HepG2 (cell line): ENCODE data around the gene CNP. TPM values are rescaled to one million over a fixed set of nuclear protein-coding genes. Genes with fewer than 3 reads are reported as not detected.

Experiments
- BCLAF1 ChIP-seq: fragments of 450-650 bp; IDR thresholded peaks from 2 replicates; pipeline ENCODE4 v1.6.1; 2017; ENCODE audit warnings: mild to moderate bottlenecking
- ETS1 ChIP-seq: sonication (generic); formaldehyde crosslinking; IDR thresholded peaks from 2 replicates; pipeline ENCODE4 v1.4.0; 2020; ENCODE audit warnings: missing genetic modification reagents
- GMEB1 ChIP-seq: sonication (generic); formaldehyde crosslinking; IDR thresholded peaks from 2 replicates; pipeline ENCODE4 v1.5.1; 2020; ENCODE audit warnings: missing genetic modification reagents, mild to moderate bottlenecking, borderline replicate concordance
- GRHL1 ChIP-seq: sonication (generic); formaldehyde crosslinking; conservative IDR thresholded peaks from 2 replicates; pipeline ENCODE4 v1.8.0; 2022; ENCODE audit warnings: missing genetic modification reagents
- HNF4G ChIP-seq, 2 experiments: sonication (generic) in 1 of 2; formaldehyde crosslinking in 1 of 2; IDR thresholded peaks; 2 replicates each; pipeline versions ENCODE4 v1.4.0 to v1.6.1; 2011 to 2020; ENCODE audit warnings: borderline replicate concordance in 2 of 2, low read depth in 2 of 2, mild to moderate bottlenecking in 2 of 2, low read length in 1 of 2, missing genetic modification reagents in 1 of 2, moderate library complexity in 1 of 2
- HOXA7 ChIP-seq: sonication (generic); formaldehyde crosslinking; IDR thresholded peaks from 2 replicates; pipeline ENCODE4 v1.8.1; 2022; ENCODE audit warnings: mild to moderate bottlenecking, missing genetic modification reagents, moderate library complexity
- IRX3 ChIP-seq: sonication (generic); formaldehyde crosslinking; IDR thresholded peaks from 2 replicates; pipeline ENCODE4 v1.8.1; 2023; ENCODE audit warnings: mild to moderate bottlenecking, low read depth, missing genetic modification reagents, borderline replicate concordance
- JUNB ChIP-seq: sonication (generic); formaldehyde crosslinking; IDR thresholded peaks from 2 replicates; pipeline ENCODE4 v1.8.0; 2022; ENCODE audit warnings: missing genetic modification reagents, mild to moderate bottlenecking, borderline replicate concordance
- RBM22 ChIP-seq: fragments of 200-400 bp; formaldehyde crosslinking; optimal IDR thresholded peaks from 2 replicates; pipeline ENCODE3; 2017; ENCODE audit warnings: mild to moderate bottlenecking, low read length, moderate library complexity
- SMARCC2 ChIP-seq: fragments of 450-650 bp; IDR thresholded peaks from 2 replicates; pipeline ENCODE4 v1.6.1; 2017; ENCODE audit warnings: antibody characterized with exemption, mild to moderate bottlenecking
- ZBTB34 ChIP-seq: sonication (generic); formaldehyde crosslinking; IDR thresholded peaks from 2 replicates; pipeline ENCODE4 v1.8.0; 2022; ENCODE audit warnings: mild to moderate bottlenecking, missing genetic modification reagents
- ZMYM3 ChIP-seq: sonication (generic); formaldehyde crosslinking; IDR thresholded peaks from 2 replicates; pipeline ENCODE4 v1.5.1; 2020; ENCODE audit warnings: mild to moderate bottlenecking, missing genetic modification reagents
- ZNF331 ChIP-seq: sonication (generic); formaldehyde crosslinking; IDR thresholded peaks from 2 replicates; pipeline ENCODE4 v1.4.0; 2020; ENCODE audit warnings: missing genetic modification reagents
- ZNF33B ChIP-seq: sonication (generic); formaldehyde crosslinking; IDR thresholded peaks from 2 replicates; pipeline ENCODE4 v1.5.1; 2020; ENCODE audit warnings: mild to moderate bottlenecking, missing genetic modification reagents
- ZNF354B ChIP-seq: sonication (generic); formaldehyde crosslinking; IDR thresholded peaks from 2 replicates; pipeline ENCODE4 v1.8.0; 2022; ENCODE audit warnings: mild to moderate bottlenecking, missing genetic modification reagents
- ZNF468 ChIP-seq: sonication (generic); formaldehyde crosslinking; IDR thresholded peaks from 2 replicates; pipeline ENCODE4 v1.8.0; 2022; ENCODE audit warnings: mild to moderate bottlenecking, moderate library complexity, missing genetic modification reagents
- ZNF589 ChIP-seq: sonication (generic); formaldehyde crosslinking; conservative IDR thresholded peaks from 2 replicates; pipeline ENCODE4 v1.8.0; 2022; ENCODE audit warnings: mild to moderate bottlenecking, moderate library complexity, missing genetic modification reagents
- ZNF616 ChIP-seq: sonication (generic); formaldehyde crosslinking; IDR thresholded peaks from 2 replicates; pipeline ENCODE4 v1.5.0; 2020; ENCODE audit warnings: low read depth, mild to moderate bottlenecking, missing genetic modification reagents
- polyA plus RNA-seq, 8 experiments: library from polyadenylated mRNA; depleted of rRNA in 3 of 8; stranded (reverse) in 7 of 8; unstranded in 1 of 8; fragments of >200 nt; fragmentation: Illumina TruSeq in 4 of 8; extraction: Trizol in 4 of 8; gene quantifications; 2 replicates each; pipeline versions ENCODE4 v1.2.1 to v1.2.3, GENCODE V29; 2011 to 2016; ENCODE audit warnings: low read depth in 4 of 8, missing spikeins in 1 of 8, mixed read lengths in 1 of 8; ENCODE audit not compliant: insufficient read depth in 1 of 8
- total RNA-seq, 5 experiments: library from RNA; depleted of rRNA; stranded (reverse); fragments of >200 nt; fragmentation: Illumina TruSeq; extraction: Trizol; gene quantifications; 2 replicates each; pipeline ENCODE4 v1.2.3, GENCODE V29; 2016; ENCODE audit warnings: low read depth in 1 of 5

Gene CNP
- total and polyA plus RNA-seq, 2 of the 13 experiments (the other 11 are each of a cell fraction or from before 2014, with no cell fraction given): 97.2 to 161 TPM

GRCh38 chr17:41967141-41967920 is 736 bp downstream of the CNP start (continued):
- 0 out of 2 replicates have a peak, but pooled peaks have one; percentile 10 for TF ChIP-seq HOXA7
- 0 out of 2 replicates have a peak, but pooled peaks have one; percentile 41 for TF ChIP-seq ZNF589 (CRISPR knock-in tag)
- TF ChIP-seq ZMYM3 (CRISPR knock-in tag): peak; percentile 93
- TF ChIP-seq JUNB (CRISPR knock-in tag): no peak
- no peak for TF ChIP-seq SMARCC2
- no peak for TF ChIP-seq IRX3 (CRISPR knock-in tag)
- no peak for TF ChIP-seq BCLAF1
- no peak for TF ChIP-seq ZNF616
- no peak for TF ChIP-seq ZNF331 (CRISPR knock-in tag)
- TF ChIP-seq ZBTB34 (CRISPR knock-in tag): peak; percentile 6; the same call in 1 of the 2 replicates
- no peak for TF ChIP-seq ZNF354B
- peak; percentile 20; the same call in 1 of the 2 replicates for TF ChIP-seq HNF4G (IDR thresholded peaks at IDR 0.05; ENCODE audit: borderline replicate concordance, low read depth, low read length)
- TF ChIP-seq HNF4G (CRISPR knock-in tag; IDR thresholded peaks at IDR 0.05; ENCODE audit: borderline replicate concordance, low read depth): no peak
- no peak; the same call in 1 of the 2 replicates for TF ChIP-seq ETS1
- peak; percentile 84 for TF ChIP-seq RBM22
- TF ChIP-seq GRHL1 (CRISPR knock-in tag): no peak
- no peak for TF ChIP-seq ZNF33B
- TF ChIP-seq GMEB1 (CRISPR knock-in tag): no peak
- TF ChIP-seq ZNF468 (CRISPR knock-in tag): no peak
